K562 (cell line): ENCODE results near the gene SCN1A. TPM values are rescaled to one million over a fixed set of nuclear protein-coding genes. Genes with fewer than 3 reads are reported as not detected.

ENCODE experiments used
- ATAC-seq: fragments of 200-7000 bp; cut with Tn5 transposase; 3 replicates; pipeline ENCODE4 v1.9.1; 2020; ENCODE audit warnings: moderate library complexity
- BruUV-seq: library from RNA; stranded (reverse); fragments of 400-500 nt; replicated peaks from 2 replicates; lab custom pipeline; 2021; lab: Mats Ljungman, UMichigan
- CTCF ChIA-PET: fragments of 300-600 bp; formaldehyde crosslinking; extraction: SDS; loops from one replicate; lab custom pipeline; 2021; ENCODE audit warnings: low intra/inter-chr PET ratio; lab: Yijun Ruan, JAX
- POLR2A ChIA-PET: fragments of 300-600, 350-650 bp; sonication (Branson Sonifier 250); formaldehyde crosslinking; extraction: SDS; loops from one replicate; lab custom pipeline; 2021; ENCODE audit warnings: antibody characterized with exemption, inconsistent platforms; lab: Yijun Ruan, JAX
- DNase-seq, 4 experiments: peaks; one replicate each; pipeline versions ENCODE4 v3.0.0 to v3.0.0-alpha.2; 2011 to 2018; ENCODE audit warnings: low spot score in 3 of 4, mixed read lengths in 3 of 4; ENCODE audit errors: extremely low read depth in 1 of 4
- FAIRE-seq: peaks from 2 replicates; lab custom pipeline; 2011; peaks lifted over from hg19 to GRCh38; lab: Jason Lieb, UNC
- H2AFZ ChIP-seq: 2 replicates; pipeline ENCODE4 v1.6.0; 2011; ENCODE audit warnings: low read depth, low read length, control low read depth, inconsistent platforms
- H3K27ac ChIP-seq: fragments of 200-600 bp; 3 replicates; pipeline ENCODE4 v1.8.0; 2011; ENCODE audit warnings: low read depth, mild to moderate bottlenecking, control low read depth, inconsistent platforms, low read length, moderate library complexity, mixed read lengths; ENCODE audit errors: extremely low read depth
- H3K27me3 ChIP-seq, 2 experiments: fragments of 300-600 bp in 1 of 2; 2 replicates in 1 of 2; 3 replicates in 1 of 2; pipeline versions ENCODE4 v1.6.0 to v1.8.0; 2011; ENCODE audit warnings: inconsistent platforms in 2 of 2, low read length in 2 of 2, mild to moderate bottlenecking in 1 of 2, mixed read lengths in 1 of 2, moderate library complexity in 1 of 2; ENCODE audit not compliant: control insufficient read depth in 2 of 2, insufficient read depth in 2 of 2
- H3K36me3 ChIP-seq: fragments of 300-600 bp; 3 replicates; pipeline ENCODE4 v1.8.0; 2011; ENCODE audit warnings: mild to moderate bottlenecking, low read length, inconsistent platforms; ENCODE audit not compliant: control insufficient read depth, insufficient read depth
- H3K4me1 ChIP-seq, 2 experiments: fragments of 200-600 bp in 1 of 2; replicated peaks in 1 of 2; 2 replicates in 1 of 2; 3 replicates in 1 of 2; pipeline versions ENCODE4 v1.5.1 to v1.8.0; 2011; ENCODE audit warnings: inconsistent platforms in 2 of 2, low read length in 2 of 2, mild to moderate bottlenecking in 1 of 2, mixed read lengths in 1 of 2, moderate library complexity in 1 of 2; ENCODE audit not compliant: control insufficient read depth in 2 of 2, insufficient read depth in 2 of 2
- H3K4me2 ChIP-seq: 2 replicates; pipeline ENCODE4 v1.6.1; 2011; ENCODE audit warnings: low read length, control low read depth, inconsistent platforms, mixed read lengths; ENCODE audit not compliant: insufficient read depth
- H3K4me3 ChIP-seq: fragments of 200-600 bp; sonication (generic), shearing (Covaris generic); 2 replicates; pipeline ENCODE4 v1.5.1; 2016; ENCODE audit warnings: control low read depth, inconsistent platforms
- H3K79me2 ChIP-seq: fragments of 200-600 bp; 3 replicates; pipeline ENCODE4 v1.8.0; 2011; ENCODE audit warnings: low read length, inconsistent platforms; ENCODE audit not compliant: control insufficient read depth, insufficient read depth
- H3K9ac ChIP-seq, 2 experiments: 2 replicates each; pipeline versions ENCODE4 v1.6.0 to v1.6.1; 2011; ENCODE audit warnings: low read depth in 2 of 2, low read length in 2 of 2, control low read depth in 1 of 2, inconsistent platforms in 1 of 2, mild to moderate bottlenecking in 1 of 2, mixed read lengths in 1 of 2; ENCODE audit not compliant: insufficient read depth in 1 of 2
- H3K9me1 ChIP-seq: one replicate; pipeline ENCODE4 v1.6.0; 2011; ENCODE audit warnings: inconsistent platforms, mild to moderate bottlenecking, low read length, moderate library complexity; ENCODE audit not compliant: control insufficient read depth, insufficient read depth
- H3K9me3 ChIP-seq: replicated peaks from 2 replicates; pipeline ENCODE4 v1.5.1; 2011; ENCODE audit warnings: low read depth, low read length, inconsistent platforms; ENCODE audit not compliant: control insufficient read depth, insufficient read depth
- H4K20me1 ChIP-seq: replicated peaks from 2 replicates; pipeline ENCODE4 v1.6.1; 2011; ENCODE audit warnings: low read length, inconsistent platforms, mixed read lengths; ENCODE audit not compliant: control insufficient read depth, insufficient read depth
- ARHGAP35 ChIP-seq: fragments of 450-650 bp; IDR thresholded peaks from 2 replicates; pipeline ENCODE4 v1.6.1; 2018; ENCODE audit not compliant: partially characterized antibody
- CBFA2T3 ChIP-seq: fragments of 450-650 bp; IDR thresholded peaks from 2 replicates; pipeline ENCODE4 v1.6.1; 2017
- ELF4 ChIP-seq: fragments of 450-650 bp; formaldehyde crosslinking; IDR thresholded peaks from 2 replicates; pipeline ENCODE4 v1.4.0; 2022; ENCODE audit warnings: missing genetic modification characterization
- GTF2F1 ChIP-seq: IDR thresholded peaks from 2 replicates; pipeline ENCODE4 v1.6.1; 2011; ENCODE audit warnings: low read depth, low read length, improper control_type of control experiment
- HNRNPLL ChIP-seq: fragments of 200-400 bp; formaldehyde crosslinking; IDR thresholded peaks from 2 replicates; pipeline ENCODE4 v1.6.1; 2017; ENCODE audit warnings: low read length, low read depth, mild to moderate bottlenecking; ENCODE audit not compliant: poor library complexity, severe bottlenecking
- NCOR1 ChIP-seq: fragments of 450-650 bp; IDR thresholded peaks from 2 replicates; pipeline ENCODE4 v1.6.1; 2016; ENCODE audit warnings: mild to moderate bottlenecking, moderate library complexity
- ZFP1 ChIP-seq: fragments of 450-650 bp; formaldehyde crosslinking; IDR thresholded peaks from 2 replicates; pipeline ENCODE4 v1.4.0; 2020; ENCODE audit warnings: mild to moderate bottlenecking, mixed read lengths
- ZNF124 ChIP-seq: sonication (generic); formaldehyde crosslinking; IDR thresholded peaks from 2 replicates; pipeline ENCODE4 v1.8.1; 2022; ENCODE audit warnings: missing genetic modification reagents
- ZNF384 ChIP-seq: IDR thresholded peaks from 2 replicates; pipeline ENCODE4 v1.6.1; 2012; ENCODE audit warnings: low read depth, low read length, improper control_type of control experiment
- WGBS: fragments of 100-300 bp; shearing (Covaris generic); methylation state at CpG from one replicate; pipeline ENCODE4 v1.1.6; 2016; ENCODE audit warnings: low coverage, mixed read lengths; ENCODE audit not compliant: insufficient coverage; ENCODE audit errors: missing lambda C conversion rate; 5-methylcytosine and 5-hydroxymethylcytosine counted together
- in situ Hi-C: fragments of 300-500 bp; cut with MboI; formaldehyde crosslinking; loops from 4 replicates; pipeline ENCODE4 v1.15.0; 2018; ENCODE audit warnings: inconsistent platforms, mixed read lengths
- intact Hi-C: fragments of 100-400 bp; cut with micrococcal nuclease; formaldehyde crosslinking; loops from 2 replicates; pipeline ENCODE4 v1.14.2; 2022
- polyA plus RNA-seq, 8 experiments: library from polyadenylated mRNA; depleted of rRNA in 4 of 8; stranded (reverse) in 5 of 8; unstranded in 3 of 8; fragments of >200 nt; fragmentation: Nextera tagmentation in 2 of 8; fragmentation: Illumina TruSeq in 1 of 8; extraction: Ambion mirVana in 2 of 8; extraction: Trizol in 1 of 8; gene quantifications; 2 replicates each; pipeline versions ENCODE4 v1.2.1 to v1.2.3, GENCODE V29; 2011 to 2014; ENCODE audit warnings: inconsistent platforms in 1 of 8, missing spikeins in 1 of 8
- total RNA-seq, 7 experiments: library from RNA; depleted of rRNA in 6 of 7; stranded (reverse); fragments of >200 nt in 6 of 7; fragmentation: Illumina TruSeq in 2 of 7; extraction: Trizol in 2 of 7; gene quantifications; 2 replicates each; pipeline versions ENCODE4 v1.2.1 to v1.2.3, GENCODE V29; 2011 to 2021; ENCODE audit warnings: low replicate concordance in 1 of 7
- TF ChIP-seq, protein P1 (sequence below): fragments of 250-450 bp; sonication (Bioruptor Pico); IDR thresholded peaks from 2 replicates; pipeline ENCODE4 v1.4.0; 2020; ENCODE audit warnings: mild to moderate bottlenecking, moderate library complexity
- TF ChIP-seq, protein P2 (sequence below), 3 experiments: IDR thresholded peaks in 2 of 3; conservative IDR thresholded peaks in 1 of 3; 2 replicates each; pipeline ENCODE4 v1.5.1; 2011 to 2012; ENCODE audit warnings: low read length in 3 of 3, mild to moderate bottlenecking in 3 of 3, control low read depth in 2 of 3, improper control_type of control experiment in 1 of 3, inconsistent platforms in 1 of 3, low read depth in 1 of 3, mixed read lengths in 1 of 3, moderate library complexity in 1 of 3; ENCODE audit not compliant: insufficient read depth in 2 of 3

SCN1A gene
- total and polyA plus RNA-seq, 9 of the 15 experiments (the other 6 are each of a cell fraction or from before 2014, with no cell fraction given), result not detected

DNA sequence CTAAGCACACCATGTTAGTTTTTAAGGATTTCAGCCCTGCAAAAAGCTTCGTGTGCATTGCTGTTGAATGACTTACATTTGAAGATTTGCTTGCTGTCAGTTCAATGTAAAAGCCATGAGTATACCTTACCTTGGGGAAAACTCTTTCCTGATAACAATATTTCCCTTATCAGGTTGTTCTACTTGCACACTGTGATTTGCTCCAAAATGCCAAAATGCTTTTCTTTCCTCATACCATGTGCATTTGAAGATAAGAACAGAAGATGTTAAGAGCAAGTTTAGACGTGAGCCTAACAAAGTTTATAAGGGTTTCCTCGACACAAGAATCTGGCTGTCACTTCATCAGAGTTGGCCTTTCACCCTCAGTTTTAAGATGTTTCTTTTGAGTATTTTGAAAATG is 57.6 kb downstream of the SCN1A start (continued):
- TF ChIP-seq, protein P1, sequence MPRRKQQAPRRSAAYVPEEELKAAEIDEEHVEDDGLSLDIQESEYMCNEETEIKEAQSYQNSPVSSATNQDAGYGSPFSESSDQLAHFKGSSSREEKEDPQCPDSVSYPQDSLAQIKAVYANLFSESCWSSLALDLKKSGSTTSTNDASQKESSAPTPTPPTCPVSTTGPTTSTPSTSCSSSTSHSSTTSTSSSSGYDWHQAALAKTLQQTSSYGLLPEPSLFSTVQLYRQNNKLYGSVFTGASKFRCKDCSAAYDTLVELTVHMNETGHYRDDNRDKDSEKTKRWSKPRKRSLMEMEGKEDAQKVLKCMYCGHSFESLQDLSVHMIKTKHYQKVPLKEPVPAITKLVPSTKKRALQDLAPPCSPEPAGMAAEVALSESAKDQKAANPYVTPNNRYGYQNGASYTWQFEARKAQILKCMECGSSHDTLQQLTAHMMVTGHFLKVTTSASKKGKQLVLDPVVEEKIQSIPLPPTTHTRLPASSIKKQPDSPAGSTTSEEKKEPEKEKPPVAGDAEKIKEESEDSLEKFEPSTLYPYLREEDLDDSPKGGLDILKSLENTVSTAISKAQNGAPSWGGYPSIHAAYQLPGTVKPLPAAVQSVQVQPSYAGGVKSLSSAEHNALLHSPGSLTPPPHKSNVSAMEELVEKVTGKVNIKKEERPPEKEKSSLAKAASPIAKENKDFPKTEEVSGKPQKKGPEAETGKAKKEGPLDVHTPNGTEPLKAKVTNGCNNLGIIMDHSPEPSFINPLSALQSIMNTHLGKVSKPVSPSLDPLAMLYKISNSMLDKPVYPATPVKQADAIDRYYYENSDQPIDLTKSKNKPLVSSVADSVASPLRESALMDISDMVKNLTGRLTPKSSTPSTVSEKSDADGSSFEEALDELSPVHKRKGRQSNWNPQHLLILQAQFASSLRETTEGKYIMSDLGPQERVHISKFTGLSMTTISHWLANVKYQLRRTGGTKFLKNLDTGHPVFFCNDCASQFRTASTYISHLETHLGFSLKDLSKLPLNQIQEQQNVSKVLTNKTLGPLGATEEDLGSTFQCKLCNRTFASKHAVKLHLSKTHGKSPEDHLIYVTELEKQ (CRISPR knock-in tag), result no peak
- 0 out of 2 replicates have a peak, but pooled peaks have one; percentile 9 for TF ChIP-seq NCOR1

DNA sequence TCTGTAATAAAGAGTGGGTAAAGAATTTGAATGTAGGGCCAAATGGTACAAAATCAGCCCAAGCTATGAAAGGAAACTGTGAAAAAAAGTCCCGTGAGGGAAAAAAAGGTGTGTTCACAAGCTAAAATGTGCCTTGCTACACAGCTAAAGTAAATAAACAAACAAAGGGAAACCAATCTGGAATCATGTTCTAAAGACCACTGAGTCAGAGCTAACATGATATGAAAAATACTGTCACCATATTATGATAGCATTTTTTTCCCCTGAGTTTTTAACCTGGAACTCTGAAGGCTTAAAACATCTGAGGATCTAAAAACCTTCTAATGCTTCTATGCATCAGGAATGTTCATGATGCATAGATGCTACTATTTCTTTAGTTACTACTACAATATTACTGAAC is 58.8 kb downstream of the SCN1A start:
- no peaks in the 10 kb centered on the region for H3K9me3 ChIP-seq
- BruUV-seq, result no TSS peak
- 0% methylated on average over 1 of the region's 1 CpG for WGBS
- no peak overlapping the region for H3K4me2 ChIP-seq
- no peaks in the 10 kb centered on the region for H3K4me1 ChIP-seq
- ChIA-PET CTCF (no interaction called here), POLR2A (interaction anchor here (1.2 kb wide), 1 partner anchor 11 kb away, joined by 3 read pairs; no protein-coding TSS in a partner anchor)
- no peak overlapping the region for H3K4me3 ChIP-seq
- TF ChIP-seq, protein P2, sequence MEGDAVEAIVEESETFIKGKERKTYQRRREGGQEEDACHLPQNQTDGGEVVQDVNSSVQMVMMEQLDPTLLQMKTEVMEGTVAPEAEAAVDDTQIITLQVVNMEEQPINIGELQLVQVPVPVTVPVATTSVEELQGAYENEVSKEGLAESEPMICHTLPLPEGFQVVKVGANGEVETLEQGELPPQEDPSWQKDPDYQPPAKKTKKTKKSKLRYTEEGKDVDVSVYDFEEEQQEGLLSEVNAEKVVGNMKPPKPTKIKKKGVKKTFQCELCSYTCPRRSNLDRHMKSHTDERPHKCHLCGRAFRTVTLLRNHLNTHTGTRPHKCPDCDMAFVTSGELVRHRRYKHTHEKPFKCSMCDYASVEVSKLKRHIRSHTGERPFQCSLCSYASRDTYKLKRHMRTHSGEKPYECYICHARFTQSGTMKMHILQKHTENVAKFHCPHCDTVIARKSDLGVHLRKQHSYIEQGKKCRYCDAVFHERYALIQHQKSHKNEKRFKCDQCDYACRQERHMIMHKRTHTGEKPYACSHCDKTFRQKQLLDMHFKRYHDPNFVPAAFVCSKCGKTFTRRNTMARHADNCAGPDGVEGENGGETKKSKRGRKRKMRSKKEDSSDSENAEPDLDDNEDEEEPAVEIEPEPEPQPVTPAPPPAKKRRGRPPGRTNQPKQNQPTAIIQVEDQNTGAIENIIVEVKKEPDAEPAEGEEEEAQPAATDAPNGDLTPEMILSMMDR (IDR thresholded peaks at IDR 0.05 in 2 of 3, conservative IDR thresholded peaks at IDR 0.05 in 1 of 3; ENCODE audit: insufficient read depth in 2 of 3, low read depth in 1 of 3, low read length in 3 of 3), result no peak
- TF ChIP-seq ZNF124 (CRISPR knock-in tag), result no peak
- no peak for TF ChIP-seq GTF2F1
- TF ChIP-seq ARHGAP35, result no peak
- TF ChIP-seq CBFA2T3, result no peak
- no peak for TF ChIP-seq ZNF384
- no peak for TF ChIP-seq ZFP1 (CRISPR knock-in tag)
- TF ChIP-seq HNRNPLL, result no peak
- TF ChIP-seq ELF4 (CRISPR knock-in tag), result no peak
- TF ChIP-seq, all 486 proteins: peak for 0
- Histone ChIP-seq H3K9me1 (no peaks in the 10 kb centered on the region), H3K27ac (no peak overlapping the region), H3K9ac (no peak overlapping the region), H2AFZ (no peak overlapping the region), H3K36me3 (no peaks in the 10 kb centered on the region), H3K27me3 (no peaks in the 10 kb centered on the region), H4K20me1 (no peaks in the 10 kb centered on the region), H3K79me2 (no peaks in the 10 kb centered on the region)
- FAIRE-seq (no peak), DNase-seq (no peak), ATAC-seq (no peak)
- in situ Hi-C loops (no loop called here), intact Hi-C loops (no loop called here)
